Measurements from ENCODE around the gene SYT9. TPM values are rescaled to one million over a fixed set of nuclear protein-coding genes. Genes with fewer than 3 reads are reported as not detected.

Gene SYT9
- polyA plus RNA-seq, 1 donor from 2014 or later: 2.3 TPM

GRCh38 chr11:7484645-7485044, 232.9 kb downstream of the SYT9 start:
- Histone ChIP-seq H3K4me3 (ENCODE audit: low read length) (no peak overlapping the region), H3K9me2 (ENCODE audit: insufficient read depth, low read length) (no peaks in the 10 kb centered on the region), H3F3A (ENCODE audit: insufficient read depth, low read length, poor library complexity, severe bottlenecking) (no peaks in the 10 kb centered on the region), H3K36me3 (ENCODE audit: insufficient read depth, low read length) (no peaks in the 10 kb centered on the region), H3K27me3 (ENCODE audit: insufficient read depth, low read depth, low read length) (no peaks in the 10 kb centered on the region), H2AFZ (ENCODE audit: low read depth, low read length) (no peak overlapping the region), H3K4me2 (ENCODE audit: low read length) (no peak overlapping the region), H3K79me2 (replicated peaks; ENCODE audit: insufficient read depth, low read length) (no peaks in the 10 kb centered on the region), H3K27ac (ENCODE audit: low read length) (no peak overlapping the region), H3K9ac (ENCODE audit: low read length) (no peak overlapping the region), H3K9me3 (ENCODE audit: low read length) (no peaks in the 10 kb centered on the region), H4K20me1 (ENCODE audit: insufficient read depth) (no peaks in the 10 kb centered on the region)
- TF ChIP-seq EP300 (conservative IDR thresholded peaks at IDR 0.05; ENCODE audit: poor library complexity, severe bottlenecking): no peak
- TF ChIP-seq EZH2 (IDR thresholded peaks at IDR 0.05; ENCODE audit: borderline replicate concordance, insufficient read depth, low read length, poor library complexity, severe bottlenecking): no peak
- TF ChIP-seq RAD21 (conservative IDR thresholded peaks at IDR 0.05): no peak
- TF ChIP-seq TAF1 (IDR thresholded peaks at IDR 0.05; ENCODE audit: low read depth): no peak
- no peak for TF ChIP-seq CTCF (IDR thresholded peaks at IDR 0.05; ENCODE audit: poor library complexity, severe bottlenecking)
- no peak for TF ChIP-seq POLR2AphosphoS5 (IDR thresholded peaks at IDR 0.05)
- no peak for TF ChIP-seq SMC3 (conservative IDR thresholded peaks at IDR 0.05; ENCODE audit: poor library complexity)
- TF ChIP-seq REST (IDR thresholded peaks at IDR 0.05; ENCODE audit: borderline replicate concordance): no peak
- TF ChIP-seq MXI1 (conservative IDR thresholded peaks at IDR 0.05; ENCODE audit: poor library complexity, severe bottlenecking): no peak

DNA sequence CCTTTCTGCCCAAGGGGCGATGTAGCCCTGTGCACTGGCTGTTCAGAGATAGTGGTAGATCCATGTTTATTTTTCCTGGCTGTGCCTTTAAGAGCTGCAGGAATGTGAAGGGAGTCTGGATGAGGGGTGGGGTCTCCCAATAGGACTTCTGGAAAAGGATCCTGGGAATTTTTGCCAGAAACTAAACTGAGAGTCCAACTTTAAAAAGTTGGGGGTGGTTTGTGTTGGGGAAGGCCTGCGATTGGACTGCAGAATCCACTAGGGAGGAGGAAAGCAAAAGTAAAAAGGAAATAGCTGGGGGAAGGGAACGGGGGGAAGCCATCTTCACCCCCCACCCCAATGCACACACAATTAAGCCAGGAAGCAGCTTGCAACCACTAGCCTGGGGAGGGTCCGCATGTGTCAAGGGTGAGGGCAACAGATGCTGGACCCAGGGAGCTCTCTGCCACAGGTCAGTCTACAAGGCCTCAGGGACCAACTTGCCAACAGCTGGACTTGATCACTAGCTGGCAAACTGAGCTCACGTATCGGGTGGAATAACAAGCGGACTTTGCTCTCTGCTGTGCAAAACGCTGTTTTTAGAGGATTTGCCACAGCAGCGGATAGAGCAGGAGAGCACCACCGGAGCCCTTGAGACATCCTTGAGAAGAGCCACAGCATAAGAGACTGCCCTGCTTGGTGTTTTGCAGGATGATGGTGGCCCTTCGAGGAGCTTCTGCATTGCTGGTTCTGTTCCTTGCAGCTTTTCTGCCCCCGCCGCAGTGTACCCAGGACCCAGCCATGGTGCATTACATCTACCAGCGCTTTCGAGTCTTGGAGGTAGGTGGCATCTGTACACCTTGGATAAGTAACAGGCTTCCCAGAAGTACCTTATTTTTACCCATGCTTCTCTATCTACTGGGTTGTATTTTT, 233.7 kb downstream of the SYT9 start, which contains the start of gene OLFML1:
Gene OLFML1 (plus strand): TSS at position 321 of the 912 bp plus-strand sequence. CDS start 370 bp downstream, at position 691.
- H3K9me3 ChIP-seq (ENCODE audit: low read length): no peaks in the 10 kb centered on the region
- no peaks in the 10 kb centered on the region for H3K27me3 ChIP-seq (ENCODE audit: insufficient read depth, low read depth, low read length)
- TF ChIP-seq EZH2 (IDR thresholded peaks at IDR 0.05; ENCODE audit: borderline replicate concordance, insufficient read depth, low read length, poor library complexity, severe bottlenecking) (no peak), POLR2AphosphoS5 (IDR thresholded peaks at IDR 0.05) (no peak), MXI1 (conservative IDR thresholded peaks at IDR 0.05; ENCODE audit: poor library complexity, severe bottlenecking) (no peak), TAF1 (IDR thresholded peaks at IDR 0.05; ENCODE audit: low read depth) (no peak), SMC3 (conservative IDR thresholded peaks at IDR 0.05; ENCODE audit: poor library complexity) (no peak), REST (IDR thresholded peaks at IDR 0.05; ENCODE audit: borderline replicate concordance) (no peak), RAD21 (conservative IDR thresholded peaks at IDR 0.05) (no peak), EP300 (conservative IDR thresholded peaks at IDR 0.05; ENCODE audit: poor library complexity, severe bottlenecking) (no peak), CTCF (IDR thresholded peaks at IDR 0.05; ENCODE audit: poor library complexity, severe bottlenecking) (no peak)
- H3F3A ChIP-seq (ENCODE audit: insufficient read depth, low read length, poor library complexity, severe bottlenecking): no peaks in the 10 kb centered on the region
- no peaks in the 10 kb centered on the region for H3K36me3 ChIP-seq (ENCODE audit: insufficient read depth, low read length)
- no peaks in the 10 kb centered on the region for H4K20me1 ChIP-seq (ENCODE audit: insufficient read depth)
- H2AFZ ChIP-seq (ENCODE audit: low read depth, low read length): no peak within 1 kb of the TSS
- H3K4me2 ChIP-seq (ENCODE audit: low read length): no peak within 1 kb of the TSS
- no peaks in the 10 kb centered on the region for H3K9me2 ChIP-seq (ENCODE audit: insufficient read depth, low read length)
- H3K9ac ChIP-seq (ENCODE audit: low read length): no peak within 1 kb of the TSS
- H3K79me2 ChIP-seq (replicated peaks; ENCODE audit: insufficient read depth, low read length): no peaks in the 10 kb centered on the region
- no peak within 1 kb of the TSS for H3K4me3 ChIP-seq (ENCODE audit: low read length)
- no peak within 1 kb of the TSS for H3K27ac ChIP-seq (ENCODE audit: low read length)
